Liver (tissue), 9 donors: ENCODE data around the gene PKDREJ. TPM values are rescaled to one million over a fixed set of nuclear protein-coding genes. Genes with fewer than 3 reads are reported as not detected.

Experiments
- DNase-seq: peaks from one replicate; pipeline ENCODE4 v3.0.0-alpha.2; 2017; ENCODE audit warnings: low spot score
- H3K27ac ChIP-seq, 2 donors: one replicate each; pipeline ENCODE4 v1.7.0; 2013; ENCODE audit warnings: inconsistent platforms in 2 of 2, low read length in 2 of 2, control low read depth in 1 of 2, low read depth in 1 of 2, mild to moderate bottlenecking in 1 of 2
- H3K27me3 ChIP-seq, 4 donors: one replicate each; pipeline versions ENCODE4 v1.6.1 to v1.7.0; 2013; ENCODE audit warnings: low read length in 3 of 4, inconsistent platforms in 1 of 4, mild to moderate bottlenecking in 1 of 4, moderate library complexity in 1 of 4; ENCODE audit not compliant: control insufficient read depth in 4 of 4, insufficient read depth in 4 of 4
- H3K36me3 ChIP-seq, 4 donors: one replicate each; pipeline versions ENCODE4 v1.6.1 to v1.7.0; 2013; ENCODE audit warnings: low read length in 3 of 4, mild to moderate bottlenecking in 3 of 4, low read depth in 1 of 4, moderate library complexity in 1 of 4; ENCODE audit not compliant: control insufficient read depth in 4 of 4, insufficient read depth in 3 of 4
- H3K4me1 ChIP-seq, 4 donors: one replicate each; pipeline versions ENCODE4 v1.6.1 to v1.7.0; 2013; ENCODE audit warnings: low read length in 3 of 4, mild to moderate bottlenecking in 3 of 4, moderate library complexity in 1 of 4; ENCODE audit not compliant: control insufficient read depth in 4 of 4, insufficient read depth in 4 of 4
- H3K4me3 ChIP-seq, 3 donors: one replicate each; pipeline versions ENCODE4 v1.6.1 to v1.7.0; 2013; ENCODE audit warnings: low read length in 3 of 3, control low read depth in 1 of 3, low read depth in 1 of 3, mild to moderate bottlenecking in 1 of 3
- H3K9ac ChIP-seq, 2 donors: one replicate each; pipeline ENCODE4 v1.7.0; 2013; ENCODE audit warnings: low read length in 2 of 2, mild to moderate bottlenecking in 2 of 2, moderate library complexity in 2 of 2, control low read depth in 1 of 2, low read depth in 1 of 2
- H3K9me3 ChIP-seq, 4 donors: one replicate each; pipeline versions ENCODE4 v1.6.1 to v1.7.0; 2013; ENCODE audit warnings: low read length in 3 of 4; ENCODE audit not compliant: control insufficient read depth in 4 of 4
- ATF3 ChIP-seq: IDR thresholded peaks from 2 replicates; pipeline ENCODE4 v1.6.1; 2016; ENCODE audit warnings: antibody characterized with exemption
- CTCF ChIP-seq: fragments of 150-350 bp; IDR thresholded peaks from 2 replicates; pipeline ENCODE4 v1.5.1; 2017; ENCODE audit warnings: improper control_type of control experiment, low read depth, low read length; ENCODE audit not compliant: missing input control
- EGR1 ChIP-seq, 2 donors: IDR thresholded peaks; 2 replicates each; pipeline ENCODE4 v1.6.1; 2016 to 2018; ENCODE audit warnings: antibody characterized with exemption in 2 of 2, low read depth in 2 of 2
- FOXA1 ChIP-seq: IDR thresholded peaks from 2 replicates; pipeline ENCODE4 v1.6.1; 2016; ENCODE audit warnings: antibody characterized with exemption
- FOXA2 ChIP-seq: IDR thresholded peaks from 2 replicates; pipeline ENCODE4 v1.6.1; 2016; ENCODE audit warnings: antibody characterized with exemption
- GABPA ChIP-seq, 2 donors: IDR thresholded peaks in 1 of 2; conservative IDR thresholded peaks in 1 of 2; 2 replicates each; pipeline ENCODE4 v1.6.1; 2016; ENCODE audit warnings: antibody characterized with exemption in 2 of 2, mild to moderate bottlenecking in 1 of 2, moderate library complexity in 1 of 2
- HNF4A ChIP-seq, 2 donors: conservative IDR thresholded peaks; 2 replicates each; pipeline ENCODE4 v1.6.1; 2016; ENCODE audit warnings: antibody characterized with exemption in 2 of 2, mild to moderate bottlenecking in 2 of 2
- HNF4G ChIP-seq: IDR thresholded peaks from 2 replicates; pipeline ENCODE4 v1.6.1; 2016; ENCODE audit warnings: antibody characterized with exemption
- JUND ChIP-seq, 2 donors: IDR thresholded peaks; 2 replicates each; pipeline ENCODE4 v1.6.1; 2016; ENCODE audit warnings: antibody characterized with exemption in 2 of 2
- MAX ChIP-seq: IDR thresholded peaks from 2 replicates; pipeline ENCODE4 v1.6.1; 2016; ENCODE audit warnings: antibody characterized with exemption
- NR2F2 ChIP-seq: IDR thresholded peaks from 2 replicates; pipeline ENCODE4 v1.6.1; 2016; ENCODE audit warnings: antibody characterized with exemption
- RAD21 ChIP-seq, 2 donors: IDR thresholded peaks; 2 replicates each; pipeline ENCODE4 v1.6.1; 2016; ENCODE audit warnings: antibody characterized with exemption in 2 of 2, mild to moderate bottlenecking in 2 of 2
- REST ChIP-seq: IDR thresholded peaks from 2 replicates; pipeline ENCODE4 v1.6.1; 2016; ENCODE audit warnings: antibody characterized with exemption, mild to moderate bottlenecking
- RXRA ChIP-seq, 2 donors: IDR thresholded peaks; 2 replicates each; pipeline ENCODE4 v1.6.1; 2017 to 2018; ENCODE audit warnings: antibody characterized with exemption in 2 of 2, mild to moderate bottlenecking in 1 of 2
- TAF1 ChIP-seq: conservative IDR thresholded peaks from 2 replicates; pipeline ENCODE4 v1.6.1; 2016; ENCODE audit warnings: antibody characterized with exemption, mild to moderate bottlenecking
- YY1 ChIP-seq: IDR thresholded peaks from 2 replicates; pipeline ENCODE4 v1.6.1; 2016; ENCODE audit warnings: antibody characterized with exemption, mild to moderate bottlenecking
- ZBTB33 ChIP-seq: IDR thresholded peaks from 2 replicates; pipeline ENCODE4 v1.6.1; 2016; ENCODE audit warnings: antibody characterized with exemption
- WGBS: extraction: QIAGEN DNeasy Blood & Tissue Kit; methylation state at CpG from one replicate; pipeline ENCODE4 v1.1.7; 2013; 5-methylcytosine and 5-hydroxymethylcytosine counted together
- polyA plus RNA-seq, 2 donors: library from polyadenylated mRNA; stranded (reverse) in 1 of 2; unstranded in 1 of 2; fragments of 200-250 nt in 1 of 2; fragments of >200 nt in 1 of 2; fragmentation: Nextera tagmentation in 1 of 2; extraction: Ambion mirVana in 1 of 2; gene quantifications; one replicate each; pipeline versions ENCODE4 v1.2.1 to v1.2.3, GENCODE V29; 2013 to 2015
- total RNA-seq, 2 donors: library from RNA; depleted of rRNA; stranded (reverse); fragments of >200 nt; gene quantifications; one replicate each; pipeline ENCODE4 v1.2.3, GENCODE V29; 2014
- donor health status: healthy.
- donor health status: healthy.
- donor health status: healthy.
- donor health status: healthy.
- donor health status: healthy.

Gene PKDREJ
- total and polyA plus RNA-seq, 4 donors, result under 0.01 to 0.05 (median 0.02) TPM

GRCh38 chr22:46229701-46230100 lies 33.4 kb downstream of the PKDREJ start:
- WGBS, result 93% methylated on average over 8 of the region's 8 CpGs
- peaks cover 9 to 23% (median 18%) of the 10 kb centered on the region in 4 donors for H3K36me3 ChIP-seq
- no peak overlapping the region for H3K4me3 ChIP-seq
- H3K27me3 ChIP-seq, result no peaks in the 10 kb centered on the region
- no peaks in the 10 kb centered on the region for H3K4me1 ChIP-seq
- H3K9ac ChIP-seq, result no peak overlapping the region
- TF ChIP-seq HNF4G, result no peak
- H3K27ac ChIP-seq, result no peak overlapping the region
- no peaks in the 10 kb centered on the region for H3K9me3 ChIP-seq
- DNase-seq, result no peak

GRCh38 chr22:46226577-46226976 lies 36.6 kb downstream of the PKDREJ start:
- TF ChIP-seq REST (no peak), HNF4G (no peak), JUND (IDR thresholded peaks at IDR 0.05) (no peak), EGR1 (IDR thresholded peaks at IDR 0.05; ENCODE audit: low read depth in 2 of 2) (no peak), FOXA2 (no peak), TAF1 (no peak), YY1 (no peak)
- Histone ChIP-seq H3K9ac (no peak overlapping the region), H3K27me3 (no peaks in the 10 kb centered on the region), H3K9me3 (no peaks in the 10 kb centered on the region), H3K4me1 (peaks cover 0 to 5% (median 0%) of the 10 kb centered on the region in 4 donors), H3K27ac (no peak overlapping the region), H3K4me3 (no peak overlapping the region), H3K36me3 (peaks cover 10 to 21% (median 20%) of the 10 kb centered on the region in 4 donors)
- DNase-seq, result no peak
- 93% methylated on average over 7 of the region's 7 CpGs for WGBS

- no peak overlapping the region for H3K9ac ChIP-seq
- peaks cover 16 to 28% (median 26%) of the 10 kb centered on the region in 4 donors for H3K36me3 ChIP-seq
- no peak overlapping the region for H3K4me3 ChIP-seq
- H3K27me3 ChIP-seq, result no peaks in the 10 kb centered on the region
- no peak overlapping the region for H3K27ac ChIP-seq
- peaks cover 0 to 5% (median 0%) of the 10 kb centered on the region in 4 donors for H3K4me1 ChIP-seq
- DNase-seq, result no peak
- no peaks in the 10 kb centered on the region for H3K9me3 ChIP-seq
- TF ChIP-seq FOXA1 (no peak), JUND (IDR thresholded peaks at IDR 0.05) (no peak), EGR1 (IDR thresholded peaks at IDR 0.05; ENCODE audit: low read depth in 2 of 2) (no peak), ATF3 (no peak), FOXA2 (no peak), NR2F2 (no peak), GABPA (IDR thresholded peaks at IDR 0.05 in 1 of 2, conservative IDR thresholded peaks at IDR 0.05 in 1 of 2) (no peak), MAX (no peak), YY1 (no peak), RAD21 (IDR thresholded peaks at IDR 0.05) (no peak), RXRA (IDR thresholded peaks at IDR 0.05) (no peak), CTCF (no peak), HNF4A (conservative IDR thresholded peaks at IDR 0.05) (no peak), ZBTB33 (no peak), REST (no peak), TAF1 (no peak)
- WGBS, result 95% methylated on average over 7 of the region's 7 CpGs
Observed at GRCh38 chr22:46225631-46226030, 37.5 kb downstream of the PKDREJ start.
